ENCODE measurements around the gene CEP85L.

DNA sequence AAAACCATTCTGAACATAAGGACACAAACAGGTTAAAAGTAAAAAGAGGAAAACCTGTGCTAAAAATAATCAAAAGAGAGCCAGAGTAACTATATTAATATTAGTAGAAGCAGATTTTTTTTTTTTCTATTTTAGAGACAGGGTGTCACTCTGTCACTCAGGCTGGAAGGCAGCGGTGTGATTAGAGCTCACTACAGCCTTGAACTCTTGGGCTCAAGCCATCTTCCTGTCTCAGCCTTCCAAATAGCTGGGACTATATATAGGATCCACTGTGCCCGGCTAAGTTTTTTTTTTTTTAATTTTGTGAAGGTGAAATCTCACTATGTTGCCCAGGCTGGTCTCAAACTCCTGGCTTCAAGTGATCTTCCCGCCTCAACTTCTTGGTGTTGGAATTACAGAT, 136.7 kb downstream of the CEP85L start:
- TF ChIP-seq, protein P1, sequence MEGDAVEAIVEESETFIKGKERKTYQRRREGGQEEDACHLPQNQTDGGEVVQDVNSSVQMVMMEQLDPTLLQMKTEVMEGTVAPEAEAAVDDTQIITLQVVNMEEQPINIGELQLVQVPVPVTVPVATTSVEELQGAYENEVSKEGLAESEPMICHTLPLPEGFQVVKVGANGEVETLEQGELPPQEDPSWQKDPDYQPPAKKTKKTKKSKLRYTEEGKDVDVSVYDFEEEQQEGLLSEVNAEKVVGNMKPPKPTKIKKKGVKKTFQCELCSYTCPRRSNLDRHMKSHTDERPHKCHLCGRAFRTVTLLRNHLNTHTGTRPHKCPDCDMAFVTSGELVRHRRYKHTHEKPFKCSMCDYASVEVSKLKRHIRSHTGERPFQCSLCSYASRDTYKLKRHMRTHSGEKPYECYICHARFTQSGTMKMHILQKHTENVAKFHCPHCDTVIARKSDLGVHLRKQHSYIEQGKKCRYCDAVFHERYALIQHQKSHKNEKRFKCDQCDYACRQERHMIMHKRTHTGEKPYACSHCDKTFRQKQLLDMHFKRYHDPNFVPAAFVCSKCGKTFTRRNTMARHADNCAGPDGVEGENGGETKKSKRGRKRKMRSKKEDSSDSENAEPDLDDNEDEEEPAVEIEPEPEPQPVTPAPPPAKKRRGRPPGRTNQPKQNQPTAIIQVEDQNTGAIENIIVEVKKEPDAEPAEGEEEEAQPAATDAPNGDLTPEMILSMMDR (conservative IDR thresholded peaks at IDR 0.05 in 1 of 2, IDR thresholded peaks at IDR 0.05 in 1 of 2; ENCODE audit: low read depth in 1 of 2, low read length in 2 of 2), result no peak
- no peak for TF ChIP-seq EZH2 (IDR thresholded peaks at IDR 0.05; ENCODE audit: low read length, missing control alignments)

Measured in fibroblast of lung (primary cell).